ENCODE measurements around the gene ABLIM2.
"Not testable (repeated sequence)": the region's sequence is repeated elsewhere in the genome, so short reads cannot be mapped to it uniquely, and the experiment has no call there.

The ABLIM2 gene

GRCh38 chr4:7945709-7946380 lies 212.8 kb downstream of the ABLIM2 start:
- no peak for DNase-seq
- peaks cover 3% of the 10 kb centered on the region for H3K9me3 Mint-ChIP-seq
- no peaks in the 10 kb centered on the region for H3K36me3 Mint-ChIP-seq (ENCODE audit: low read depth)
- H3K4me3 Mint-ChIP-seq, result no peak overlapping the region
- peak overlapping the region; percentile 6 for H3K27ac Mint-ChIP-seq
- peaks cover 11% of the 10 kb centered on the region for H3K27me3 Mint-ChIP-seq (ENCODE audit: low read depth, poor library complexity)
- no peak for TF ChIP-seq CTCF (IDR thresholded peaks at IDR 0.05)
- H3K4me1 Mint-ChIP-seq, result peaks cover 48% of the 10 kb centered on the region

GRCh38 chr4:7944599-7945220 lies 213.9 kb downstream of the ABLIM2 start:
- Mint-ChIP-seq H3K4me3 (no peak overlapping the region), H3K36me3 (ENCODE audit: low read depth) (no peaks in the 10 kb centered on the region), H3K27ac (no peak overlapping the region), H3K4me1 (peaks cover 47% of the 10 kb centered on the region), H3K9me3 (no peaks in the 10 kb centered on the region), H3K27me3 (ENCODE audit: low read depth, poor library complexity) (peaks cover 11% of the 10 kb centered on the region)
- no peak for DNase-seq
- TF ChIP-seq CTCF (IDR thresholded peaks at IDR 0.05), result no peak

DNA sequence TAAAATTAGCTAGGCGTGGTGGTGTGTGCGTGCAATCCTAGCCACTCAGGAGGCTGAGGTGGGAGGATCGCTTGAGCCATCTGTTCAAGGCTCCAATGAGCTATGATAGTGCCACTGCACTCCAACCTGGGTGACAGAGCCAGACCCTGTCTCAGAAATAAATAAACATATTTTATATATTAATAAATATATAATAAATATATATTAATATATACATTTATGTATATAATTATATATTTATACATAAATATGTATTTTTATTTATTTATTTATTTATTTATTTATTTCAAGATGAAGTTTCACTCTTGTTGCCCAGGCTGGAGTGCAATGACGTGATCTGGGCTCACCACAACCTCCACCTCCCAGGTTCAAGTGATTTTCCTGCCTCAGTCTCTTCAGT lies 214.9 kb downstream of the ABLIM2 start:
- not testable (repeated sequence) for H3K27me3 Mint-ChIP-seq (ENCODE audit: low read depth, poor library complexity); H3K9me3 Mint-ChIP-seq; H3K36me3 Mint-ChIP-seq (ENCODE audit: low read depth); H3K4me3 Mint-ChIP-seq; H3K27ac Mint-ChIP-seq; DNase-seq
- peaks cover 37% of the 10 kb centered on the region for H3K4me1 Mint-ChIP-seq

GRCh38 chr4:7943211-7943610 lies 215.4 kb downstream of the ABLIM2 start:
- no peak for TF ChIP-seq CTCF (IDR thresholded peaks at IDR 0.05)
- no peaks in the 10 kb centered on the region for H3K9me3 Mint-ChIP-seq
- no peak overlapping the region for H3K4me3 Mint-ChIP-seq
- H3K36me3 Mint-ChIP-seq (ENCODE audit: low read depth), result no peaks in the 10 kb centered on the region
- peaks cover 40% of the 10 kb centered on the region for H3K4me1 Mint-ChIP-seq
- no peak for DNase-seq
- H3K27me3 Mint-ChIP-seq (ENCODE audit: low read depth, poor library complexity), result peaks cover 2% of the 10 kb centered on the region
- H3K27ac Mint-ChIP-seq, result no peak overlapping the region

- no peak overlapping the region for H3K27ac Mint-ChIP-seq
- no peaks in the 10 kb centered on the region for H3K9me3 Mint-ChIP-seq
- H3K27me3 Mint-ChIP-seq (ENCODE audit: low read depth, poor library complexity), result no peaks in the 10 kb centered on the region
- H3K4me1 Mint-ChIP-seq, result peaks cover 50% of the 10 kb centered on the region
- no peak for DNase-seq
- TF ChIP-seq CTCF (IDR thresholded peaks at IDR 0.05), result no peak
- H3K4me3 Mint-ChIP-seq, result no peak overlapping the region
- peaks cover under 1% of the 10 kb centered on the region for H3K36me3 Mint-ChIP-seq (ENCODE audit: low read depth)
Measured at GRCh38 chr4:7941965-7942496, 216.6 kb downstream of the ABLIM2 start.

GRCh38 chr4:7941111-7941964 lies 217.3 kb downstream of the ABLIM2 start:
- TF ChIP-seq CTCF (IDR thresholded peaks at IDR 0.05), result no peak
- H3K4me3 Mint-ChIP-seq, result peak overlapping the region; percentile 59

More at GRCh38 chr4:7941111-7941964, 217.3 kb downstream of the ABLIM2 start:
- H3K9me3 Mint-ChIP-seq, result no peaks in the 10 kb centered on the region
- H3K27ac Mint-ChIP-seq, result no peak overlapping the region
- H3K27me3 Mint-ChIP-seq (ENCODE audit: low read depth, poor library complexity), result no peaks in the 10 kb centered on the region
- no peak for DNase-seq
- peaks cover 51% of the 10 kb centered on the region for H3K4me1 Mint-ChIP-seq
- H3K36me3 Mint-ChIP-seq (ENCODE audit: low read depth), result peaks cover 5% of the 10 kb centered on the region
